Measurements from ENCODE around the gene CIAO3. TPM values are rescaled to one million over a fixed set of nuclear protein-coding genes. Genes with fewer than 3 reads are reported as not detected.

CIAO3 gene
- total RNA-seq, 1 experiment from 2014 or later: 44.5 TPM

Small RNA genes within 50 kb of the gene (microRNA-seq; reads per million reads assigned to microRNA genes)
- not detected for gene MIR662

Other genes with a start within 250 kb of the CIAO3 start
- 85.3 and 87.9 TPM in 2 replicates for gene CAPN15, start 213.3 kb downstream of the CIAO3 start, total RNA-seq (2022)
- gene PRR35, start 180.6 kb downstream of the CIAO3 start, total RNA-seq (2022): 0.14 TPM in 1 of 2 replicates, not detected in the other
- gene NHLRC4, start 174.0 kb downstream of the CIAO3 start, total RNA-seq (2022): not detected in 2 replicates
- gene PIGQ, start 171.0 kb downstream of the CIAO3 start, total RNA-seq (2022): 45.3 and 45.8 TPM in 2 replicates
- 18.7 and 19.1 TPM in 2 replicates for gene RAB40C, start 150.9 kb downstream of the CIAO3 start, total RNA-seq (2022)
- 0.39 and 0.54 TPM in 2 replicates for gene WFIKKN1, start 110.0 kb downstream of the CIAO3 start, total RNA-seq (2022)
- gene METTL26, start 104.7 kb downstream of the CIAO3 start, total RNA-seq (2022): 67.1 and 67.4 TPM in 2 replicates
- gene MCRIP2, start 99.2 kb downstream of the CIAO3 start, total RNA-seq (2022): 33.0 and 40.7 TPM in 2 replicates
- gene WDR90, start 91.6 kb downstream of the CIAO3 start, total RNA-seq (2022): 57.8 and 60.9 TPM in 2 replicates
- gene RHOT2, start 72.9 kb downstream of the CIAO3 start, total RNA-seq (2022): 96.7 and 106 TPM in 2 replicates
- gene RHBDL1, start 65.3 kb downstream of the CIAO3 start, total RNA-seq (2022): 2.9 and 3.2 TPM in 2 replicates
- gene STUB1, start 60.6 kb downstream of the CIAO3 start, total RNA-seq (2022): 77.8 and 86.6 TPM in 2 replicates
- 46.7 and 52.4 TPM in 2 replicates for gene JMJD8, start 56.7 kb downstream of the CIAO3 start, total RNA-seq (2022)
- gene WDR24, start 50.6 kb downstream of the CIAO3 start, total RNA-seq (2022): 10.8 and 11.7 TPM in 2 replicates
- 5.9 and 10.5 TPM in 2 replicates for gene FBXL16, start 35.2 kb downstream of the CIAO3 start, total RNA-seq (2022)
- gene METRN, start 25.9 kb downstream of the CIAO3 start, total RNA-seq (2022): 20.0 and 23.4 TPM in 2 replicates
- 39.7 and 42.6 TPM in 2 replicates for gene ANTKMT, start 19.9 kb downstream of the CIAO3 start, total RNA-seq (2022)
- gene CCDC78, start 14.6 kb downstream of the CIAO3 start, total RNA-seq (2022): 3.5 and 4.6 TPM in 2 replicates
- 6.8 and 9.7 TPM in 2 replicates for gene HAGHL, start 13.9 kb downstream of the CIAO3 start, total RNA-seq (2022)
- gene MSLN, start 19.7 kb upstream of the CIAO3 start, total RNA-seq (2022): 0.36 and 0.39 TPM in 2 replicates
- 42.2 and 44.0 TPM in 2 replicates for gene RPUSD1, start 47.4 kb upstream of the CIAO3 start, total RNA-seq (2022)
- gene CHTF18, start 47.6 kb upstream of the CIAO3 start, total RNA-seq (2022): 97.6 and 102 TPM in 2 replicates
- gene GNG13, start 59.7 kb upstream of the CIAO3 start, total RNA-seq (2022): not detected in 2 replicates
- gene LMF1, start 230.0 kb upstream of the CIAO3 start, total RNA-seq (2022): 8.8 and 12.3 TPM in 2 replicates
- 0.86 and 1.2 TPM in 2 replicates for gene SOX8, start 240.8 kb upstream of the CIAO3 start, total RNA-seq (2022)